Ramos (cell line): ENCODE data around the gene AKAP11.
"Not testable (repeated sequence)": the region's sequence is repeated elsewhere in the genome, so short reads cannot be mapped to it uniquely, and the experiment has no call there.

Source experiments
- in situ Hi-C: fragments of 300-500 bp; cut with MboI; formaldehyde crosslinking; loops from one replicate; pipeline ENCODE4 v1.14.3; 2022; ENCODE audit warnings: low sequenced_read_pairs; ENCODE audit not compliant: unreplicated experiment

Gene AKAP11

GRCh38 chr13:42272115-42272803 lies at the start of gene AKAP11:
TSS of gene AKAP11 (plus strand) at chr13:42272152. CDS start at chr13:42286349, 14,197 bp downstream.
- in situ Hi-C loops = no loop called here

GRCh38 chr13:42223681-42224080 lies 48.3 kb upstream of the AKAP11 start:
- in situ Hi-C loops = no loop called here

- in situ Hi-C loops = no loop called here
These were observed 46.9 kb upstream of the AKAP11 start for GRCh38 chr13:42225051-42225450.

- in situ Hi-C loops = not testable (repeated sequence)
These were observed 45.2 kb upstream of the AKAP11 start for GRCh38 chr13:42226759-42227158.

GRCh38 chr13:42228527-42228926 lies 43.4 kb upstream of the AKAP11 start:
- in situ Hi-C loops = no loop called here

- in situ Hi-C loops = no loop called here
These were observed 42.7 kb upstream of the AKAP11 start for GRCh38 chr13:42229287-42229686.

- in situ Hi-C loops = no loop called here
These were observed 39.3 kb upstream of the AKAP11 start for GRCh38 chr13:42232671-42233070.

- in situ Hi-C loops = no loop called here
These were observed 38.2 kb upstream of the AKAP11 start for GRCh38 chr13:42233726-42234125.

- in situ Hi-C loops = no loop called here
These were observed 32.8 kb upstream of the AKAP11 start for GRCh38 chr13:42239161-42239560.

GRCh38 chr13:42239644-42240043 lies 32.3 kb upstream of the AKAP11 start:
- in situ Hi-C loops = no loop called here

GRCh38 chr13:42246541-42246940 lies 25.4 kb upstream of the AKAP11 start:
- in situ Hi-C loops = no loop called here

GRCh38 chr13:42247883-42248282 lies 24.1 kb upstream of the AKAP11 start:
- in situ Hi-C loops = no loop called here

GRCh38 chr13:42255886-42256285 lies 16.1 kb upstream of the AKAP11 start:
- in situ Hi-C loops = no loop called here

- in situ Hi-C loops = no loop called here
These were observed 13.2 kb upstream of the AKAP11 start for GRCh38 chr13:42258747-42259146.

- in situ Hi-C loops = no loop called here
These were observed 12.4 kb upstream of the AKAP11 start for GRCh38 chr13:42259515-42259914.

GRCh38 chr13:42260903-42261654 lies 10.9 kb upstream of the AKAP11 start:
- in situ Hi-C loops = no loop called here

- in situ Hi-C loops = no loop called here
These were observed 5.5 kb upstream of the AKAP11 start for GRCh38 chr13:42266473-42266872.

- in situ Hi-C loops = no loop called here
These were observed 1.6 kb upstream of the AKAP11 start for GRCh38 chr13:42270160-42270856.

- in situ Hi-C loops = no loop called here
These were observed 1.1 kb upstream of the AKAP11 start for GRCh38 chr13:42270857-42271215.

- in situ Hi-C loops = no loop called here
These were observed 426 bp upstream of the AKAP11 start for GRCh38 chr13:42271337-42272114.

GRCh38 chr13:42272804-42273175 lies 838 bp downstream of the AKAP11 start:
- in situ Hi-C loops = no loop called here
